K562 treated with DMSO at 1 percent for 12 hours (cell line): ENCODE measurements around the gene OR2AG1. TPM values are rescaled to one million over a fixed set of nuclear protein-coding genes. Genes with fewer than 3 reads are reported as not detected.

ENCODE experiments used
- total RNA-seq: library from RNA; unstranded; fragments of 300-600 nt; gene quantifications from 2 replicates; pipeline ENCODE4 v1.2.3, GENCODE V29; 2022; ENCODE audit not compliant: insufficient read depth

Gene OR2AG1
- not detected in 2 replicates for total RNA-seq

GRCh38 chr11:6782720-6783119, at the start of gene OR2AG1:
Gene OR2AG1 (plus strand): TSS chr11:6783020. CDS start chr11:6785038, 2,018 bp downstream.

GRCh38 chr11:6771926-6772893, 10.6 kb upstream of the OR2AG1 start, which contains the start of gene OR2AG2:
Gene OR2AG2 (minus strand): TSS chr11:6771976. CDS start chr11:6768957, 3,019 bp downstream.

GRCh38 chr11:6799402-6799801, 16.6 kb downstream of the OR2AG1 start, which contains the start of gene OR6A2:
Gene OR6A2 (minus strand): TSS chr11:6799689. CDS start chr11:6795708, 3,981 bp downstream.

Other genes starting within 250 kb of the OR2AG1 start
- gene RRP8, start 179.4 kb upstream of the OR2AG1 start, total RNA-seq: 13.3 and 13.5 TPM in 2 replicates
- 92.3 and 120 TPM in 2 replicates for gene ILK, start 179.2 kb upstream of the OR2AG1 start, total RNA-seq
- gene TAF10, start 170.8 kb upstream of the OR2AG1 start, total RNA-seq: 76.1 and 92.9 TPM in 2 replicates
- gene TPP1, start 163.6 kb upstream of the OR2AG1 start, total RNA-seq: 44.7 and 168 TPM in 2 replicates
- gene DCHS1, start 127.2 kb upstream of the OR2AG1 start, total RNA-seq: 0.20 and 0.67 TPM in 2 replicates
- 52.5 and 70.2 TPM in 2 replicates for gene MRPL17, start 99.7 kb upstream of the OR2AG1 start, total RNA-seq
- gene OR2AG2, start 11.0 kb upstream of the OR2AG1 start, total RNA-seq: not detected in 2 replicates
- gene OR6A2, start 16.7 kb downstream of the OR2AG1 start, total RNA-seq: 0.17 TPM in 1 of 2 replicates, not detected in the other
- gene OR10A5, start 62.7 kb downstream of the OR2AG1 start, total RNA-seq: not detected in 2 replicates
- gene OR10A2, start 80.0 kb downstream of the OR2AG1 start, total RNA-seq: not detected in 2 replicates
- gene OR10A4, start 93.6 kb downstream of the OR2AG1 start, total RNA-seq: not detected in 2 replicates
- gene OR2D2, start 109.5 kb downstream of the OR2AG1 start, total RNA-seq: not detected in 2 replicates
- not detected in 2 replicates for gene OR2D3, start 138.0 kb downstream of the OR2AG1 start, total RNA-seq
- gene ZNF215, start 143.4 kb downstream of the OR2AG1 start, total RNA-seq: 3.4 and 7.9 TPM in 2 replicates
- gene ZNF214, start 237.3 kb downstream of the OR2AG1 start, total RNA-seq: 0.94 TPM in 1 of 2 replicates, not detected in the other
- gene NLRP14, start 237.5 kb downstream of the OR2AG1 start, total RNA-seq: 0.21 TPM in 1 of 2 replicates, not detected in the other